Transverse colon (tissue), 4 donors: ENCODE measurements around the gene ARRB1.

Experiments
- EP300 ChIP-seq: sonication (generic); formaldehyde crosslinking; IDR thresholded peaks from one replicate; pipeline ENCODE4 v1.6.1; 2017; ENCODE audit warnings: antibody characterized with exemption, low read depth
- POLR2A ChIP-seq: fragments of 450-650 bp; IDR thresholded peaks from one replicate; pipeline ENCODE4 v1.6.1; 2016; ENCODE audit warnings: antibody characterized with exemption, mild to moderate bottlenecking, moderate library complexity
- POLR2AphosphoS5 ChIP-seq, 3 donors: sonication (generic); formaldehyde crosslinking; IDR thresholded peaks; one replicate each; pipeline ENCODE4 v1.6.1; 2016; ENCODE audit warnings: antibody characterized with exemption in 3 of 3
- TF ChIP-seq, protein P1 (sequence below), 5 experiments: fragments of 200-600 bp in 3 of 5; fragments of 450-650 bp in 2 of 5; sonication (generic) in 3 of 5; IDR thresholded peaks; 1 replicate in 2 of 5; 2 replicates in 3 of 5; pipeline ENCODE4 v1.5.1; 2016 to 2017; ENCODE audit warnings: antibody characterized with exemption in 5 of 5, inconsistent platforms in 3 of 5, mild to moderate bottlenecking in 2 of 5, moderate library complexity in 1 of 5

- TF ChIP-seq, protein P1, sequence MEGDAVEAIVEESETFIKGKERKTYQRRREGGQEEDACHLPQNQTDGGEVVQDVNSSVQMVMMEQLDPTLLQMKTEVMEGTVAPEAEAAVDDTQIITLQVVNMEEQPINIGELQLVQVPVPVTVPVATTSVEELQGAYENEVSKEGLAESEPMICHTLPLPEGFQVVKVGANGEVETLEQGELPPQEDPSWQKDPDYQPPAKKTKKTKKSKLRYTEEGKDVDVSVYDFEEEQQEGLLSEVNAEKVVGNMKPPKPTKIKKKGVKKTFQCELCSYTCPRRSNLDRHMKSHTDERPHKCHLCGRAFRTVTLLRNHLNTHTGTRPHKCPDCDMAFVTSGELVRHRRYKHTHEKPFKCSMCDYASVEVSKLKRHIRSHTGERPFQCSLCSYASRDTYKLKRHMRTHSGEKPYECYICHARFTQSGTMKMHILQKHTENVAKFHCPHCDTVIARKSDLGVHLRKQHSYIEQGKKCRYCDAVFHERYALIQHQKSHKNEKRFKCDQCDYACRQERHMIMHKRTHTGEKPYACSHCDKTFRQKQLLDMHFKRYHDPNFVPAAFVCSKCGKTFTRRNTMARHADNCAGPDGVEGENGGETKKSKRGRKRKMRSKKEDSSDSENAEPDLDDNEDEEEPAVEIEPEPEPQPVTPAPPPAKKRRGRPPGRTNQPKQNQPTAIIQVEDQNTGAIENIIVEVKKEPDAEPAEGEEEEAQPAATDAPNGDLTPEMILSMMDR (IDR thresholded peaks at IDR 0.05) = no peak
- TF ChIP-seq POLR2A (no peak), POLR2AphosphoS5 (IDR thresholded peaks at IDR 0.05) (no peak), EP300 (no peak)
These were observed 36.6 kb downstream of the ARRB1 start for GRCh38 chr11:75314771-75315438.
